ENCODE data around the gene DTX3.

Gene DTX3

GRCh38 chr12:57625261-57626032 is 20.8 kb downstream of the DTX3 start:
- no peak for TF ChIP-seq CTCF (IDR thresholded peaks at IDR 0.05; ENCODE audit: control insufficient read depth, extremely low read depth, insufficient read depth)
- no peak overlapping the region for H3K4me3 ChIP-seq (ENCODE audit: low read depth, low read length)
- no peak for DNase-seq (ENCODE audit: low read depth)

GRCh38 chr12:57626111-57626920 is 21.7 kb downstream of the DTX3 start:
- H3K4me3 ChIP-seq (ENCODE audit: low read depth, low read length) = no peak overlapping the region
- no peak for DNase-seq (ENCODE audit: low read depth)
- TF ChIP-seq CTCF (IDR thresholded peaks at IDR 0.05; ENCODE audit: control insufficient read depth, extremely low read depth, insufficient read depth) = no peak

- DNase-seq (ENCODE audit: low read depth) = no peak
- no peak for TF ChIP-seq CTCF (IDR thresholded peaks at IDR 0.05; ENCODE audit: control insufficient read depth, extremely low read depth, insufficient read depth)
- H3K4me3 ChIP-seq (ENCODE audit: low read depth, low read length) = no peak overlapping the region
Measured at GRCh38 chr12:57626921-57627445, 22.4 kb downstream of the DTX3 start.

GRCh38 chr12:57627501-57628279 is 23.1 kb downstream of the DTX3 start:
- no peak for DNase-seq (ENCODE audit: low read depth)
- no peak for TF ChIP-seq CTCF (IDR thresholded peaks at IDR 0.05; ENCODE audit: control insufficient read depth, extremely low read depth, insufficient read depth)
- H3K4me3 ChIP-seq (ENCODE audit: low read depth, low read length) = no peak overlapping the region

- H3K4me3 ChIP-seq (ENCODE audit: low read depth, low read length) = no peak overlapping the region
- TF ChIP-seq CTCF (IDR thresholded peaks at IDR 0.05; ENCODE audit: control insufficient read depth, extremely low read depth, insufficient read depth) = no peak
Measured at GRCh38 chr12:57628280-57629191, 23.9 kb downstream of the DTX3 start.

More at GRCh38 chr12:57628280-57629191, 23.9 kb downstream of the DTX3 start:
- DNase-seq (ENCODE audit: low read depth) = no peak
